HG02884 (cell line): ENCODE measurements around the gene C10orf71.

Source experiments
- ATAC-seq: cut with Tn5 transposase; IDR thresholded peaks from one replicate; pipeline ENCODE4 v1.9.1; 2021; ENCODE audit warnings: mild to moderate bottlenecking, moderate library complexity; ENCODE audit not compliant: unreplicated experiment

C10orf71 gene

DNA sequence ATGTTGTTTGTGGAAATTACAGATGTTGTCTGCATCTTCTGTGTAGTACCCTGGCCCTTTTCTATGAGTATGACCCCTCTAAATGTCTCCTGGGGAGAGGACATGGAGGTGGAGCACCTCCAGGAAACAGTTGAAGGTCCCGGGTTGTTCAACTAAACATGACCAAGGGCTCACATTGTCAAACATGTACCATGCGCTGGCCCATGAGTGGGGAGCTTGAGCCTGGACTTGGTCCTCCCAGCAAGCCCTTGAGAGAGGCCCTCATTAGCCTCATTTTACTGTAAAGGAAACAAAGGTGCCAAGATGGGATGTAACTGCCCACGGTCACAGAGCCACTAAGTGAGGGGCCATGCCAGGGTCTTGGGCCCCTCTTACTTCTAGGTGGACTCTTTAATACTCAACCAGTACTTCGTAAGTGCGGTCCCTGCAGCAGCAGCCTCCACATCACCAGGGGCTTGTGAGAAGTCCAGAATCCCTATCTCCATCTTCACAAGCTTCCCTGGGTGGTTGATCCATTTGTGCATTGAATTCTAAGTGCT lies 31.2 kb downstream of the C10orf71 start:
- ATAC-seq: no peak

DNA sequence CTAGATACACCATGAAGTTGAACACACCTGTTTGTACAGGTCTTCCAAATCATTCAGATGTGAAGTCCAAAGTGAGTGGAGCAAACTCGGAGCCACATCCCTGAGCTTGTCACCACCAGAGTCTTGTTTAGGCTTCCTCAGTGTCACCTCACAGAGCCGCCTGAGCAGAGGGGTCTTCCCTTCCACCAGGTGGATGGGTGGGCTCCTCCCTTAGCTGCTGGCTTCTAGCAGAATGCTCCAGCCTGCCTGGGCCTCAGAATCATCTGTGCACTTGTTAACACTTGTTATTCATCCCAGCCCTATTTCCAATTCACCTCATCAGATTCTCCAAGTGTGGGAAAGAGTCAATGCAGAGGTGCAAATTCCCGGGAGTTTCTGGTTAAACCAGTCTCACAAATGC lies 32.5 kb downstream of the C10orf71 start:
- ATAC-seq: no peak

DNA sequence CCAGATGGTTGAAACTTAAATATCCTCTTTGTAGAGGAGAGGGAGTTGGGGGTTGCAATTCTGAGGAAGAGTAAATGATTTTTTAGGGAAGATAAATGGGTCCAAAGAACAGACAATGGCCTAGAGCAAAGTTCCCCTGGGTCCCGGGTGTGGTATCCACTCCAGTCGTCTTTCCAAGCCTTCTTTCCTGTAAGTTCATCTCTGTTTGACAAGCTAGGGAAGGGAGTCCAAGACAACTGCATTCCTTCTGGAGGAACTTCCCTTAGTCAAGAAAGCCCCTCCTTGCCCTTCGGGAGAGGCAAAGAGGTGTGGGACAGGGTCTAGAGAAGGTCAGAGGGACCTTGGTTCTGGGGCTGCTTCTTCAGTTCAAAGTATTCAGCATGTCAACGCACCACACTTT lies 33.4 kb downstream of the C10orf71 start:
- no peak for ATAC-seq

DNA sequence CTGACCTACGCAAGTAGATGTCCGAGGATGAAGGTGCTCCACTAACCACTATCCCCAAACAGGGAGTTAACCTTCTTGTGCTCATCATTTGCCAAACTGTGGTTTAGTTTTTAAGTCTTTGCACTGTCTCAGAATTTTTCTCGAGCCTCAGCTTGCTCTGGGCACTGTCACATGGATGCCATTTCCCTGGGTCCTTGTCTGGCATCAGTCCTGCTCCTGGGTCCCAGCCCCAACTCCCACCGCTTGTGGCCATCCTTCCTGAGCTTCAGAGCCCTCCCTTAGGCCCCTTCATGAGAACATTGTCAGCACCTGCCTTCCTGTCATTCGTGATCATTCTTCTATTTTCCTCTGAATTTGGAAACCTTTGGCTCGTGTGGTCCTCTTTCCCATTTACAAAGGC lies 33.8 kb downstream of the C10orf71 start:
- ATAC-seq: no peak

DNA sequence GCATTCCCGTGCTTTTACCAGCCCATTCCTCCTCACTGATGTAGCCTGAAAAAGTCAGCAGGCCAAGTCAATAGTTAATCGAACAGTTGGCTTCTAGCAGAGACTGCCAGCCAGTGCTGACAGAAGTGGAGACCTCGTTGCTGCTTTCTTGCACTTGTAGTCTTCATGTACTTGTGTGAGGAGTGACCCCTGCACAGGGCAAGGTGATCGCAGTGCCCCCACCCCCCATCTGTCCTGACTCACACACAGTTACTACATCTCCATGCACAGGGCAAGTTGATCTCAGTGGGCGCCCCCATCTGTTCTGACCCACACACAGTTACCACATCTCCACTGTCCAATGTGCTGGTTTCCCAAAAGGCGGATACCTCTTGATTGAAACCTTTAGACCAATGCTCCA lies 34.2 kb downstream of the C10orf71 start:
- ATAC-seq: no peak

DNA sequence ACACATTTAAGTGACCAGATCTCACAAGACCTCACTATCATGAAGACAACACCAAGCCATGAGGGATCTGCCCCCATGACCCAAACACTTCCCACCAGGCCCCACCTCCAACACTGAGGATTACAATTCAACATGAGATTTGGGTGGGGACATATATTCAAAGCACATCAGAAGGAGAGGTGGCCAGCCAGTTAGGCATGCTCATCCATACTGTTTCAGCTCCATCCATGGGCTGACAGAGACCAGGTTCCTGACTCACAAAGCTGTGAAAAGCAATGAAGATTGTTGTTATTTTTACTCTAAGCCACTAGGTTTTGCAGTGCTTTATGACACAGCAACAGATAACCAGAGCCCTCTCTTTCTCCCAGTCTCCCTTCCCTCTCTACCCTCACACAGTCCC lies 36.0 kb downstream of the C10orf71 start:
- ATAC-seq: no peak

DNA sequence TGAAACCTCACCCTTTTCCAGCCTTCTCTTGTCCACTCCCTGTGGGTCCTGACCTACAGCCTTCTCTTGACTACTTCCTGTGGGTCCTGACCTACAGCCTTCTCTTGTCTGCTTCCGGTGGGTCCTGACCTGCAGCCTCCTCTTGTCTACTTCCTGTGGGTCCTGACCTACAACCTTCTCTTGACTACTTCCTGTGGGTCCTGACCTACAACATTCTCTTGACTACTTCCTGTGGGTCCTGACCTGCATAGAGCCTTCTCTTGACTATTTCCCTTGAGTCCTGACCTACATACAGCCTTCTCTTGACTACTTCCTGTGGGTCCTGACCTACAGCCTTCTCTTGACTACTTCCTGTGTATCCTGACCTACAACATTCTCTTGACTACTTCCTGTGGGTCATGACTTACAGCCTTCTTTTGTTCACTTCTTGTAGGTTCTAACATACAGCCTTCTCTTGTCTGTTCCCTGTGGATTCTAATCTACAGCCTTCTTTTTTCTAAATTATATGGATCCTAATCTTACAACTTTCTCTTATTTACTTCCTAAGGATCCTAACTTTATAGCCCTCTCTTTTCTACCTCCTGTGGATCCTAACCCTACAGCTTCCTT lies 36.5 kb downstream of the C10orf71 start:
- ATAC-seq: no peak

DNA sequence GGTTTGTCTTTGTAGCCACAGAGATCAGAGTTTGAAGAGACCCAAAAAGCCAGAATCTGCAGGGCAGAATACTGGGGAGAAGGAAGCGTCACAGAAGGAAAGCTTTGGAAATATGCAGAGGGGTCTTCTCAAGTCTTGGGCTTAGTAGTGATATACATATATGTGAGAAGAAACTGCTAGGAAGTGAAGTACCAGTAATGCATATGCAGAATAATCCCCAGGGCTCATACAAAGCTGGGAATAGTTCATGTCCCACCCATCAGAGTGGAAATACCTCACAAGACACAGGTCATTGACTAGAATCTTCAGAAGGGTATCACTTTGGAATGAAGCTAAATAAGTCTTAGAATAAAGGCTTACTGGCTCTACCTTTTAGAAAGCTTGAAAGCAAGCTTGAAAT lies 39.6 kb downstream of the C10orf71 start:
- ATAC-seq: no peak

DNA sequence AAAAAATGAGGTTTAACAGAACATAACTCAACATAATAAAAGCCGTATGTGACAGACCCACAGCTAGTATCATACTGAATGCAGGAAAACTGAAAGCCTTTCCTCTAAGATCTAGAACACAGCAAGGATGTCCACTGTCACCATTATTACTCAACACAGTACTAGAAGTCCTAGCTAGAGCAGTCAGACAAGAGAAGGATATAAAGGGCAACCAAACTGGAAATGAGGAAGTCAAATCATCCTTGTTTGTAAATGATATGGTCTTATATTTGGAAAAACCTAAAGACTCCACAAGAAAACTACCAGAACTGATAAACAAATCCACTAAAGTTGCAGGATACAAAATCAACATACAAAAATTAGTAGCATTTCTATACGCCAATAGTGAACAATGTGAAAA lies 45.9 kb downstream of the C10orf71 start:
- ATAC-seq: no peak

DNA sequence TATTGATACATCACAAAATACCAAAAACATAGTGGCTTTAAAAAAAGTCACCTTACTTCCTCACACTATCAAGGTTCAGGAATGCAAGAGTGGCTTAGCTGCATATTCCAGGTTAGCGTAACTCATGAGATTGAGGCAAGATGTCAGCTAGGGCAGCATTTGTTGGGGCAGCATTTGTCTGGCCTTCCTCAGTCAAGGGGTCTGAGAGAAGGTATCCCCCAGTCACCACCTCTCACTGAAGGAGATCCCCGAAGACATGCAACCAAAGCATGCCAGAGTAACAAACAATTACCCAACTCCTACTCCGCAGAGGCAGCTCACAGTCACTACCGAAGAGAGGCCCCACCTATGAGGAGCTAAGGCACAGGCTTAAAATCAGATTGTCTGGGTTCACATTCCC lies 48.4 kb downstream of the C10orf71 start:
- no peak for ATAC-seq

DNA sequence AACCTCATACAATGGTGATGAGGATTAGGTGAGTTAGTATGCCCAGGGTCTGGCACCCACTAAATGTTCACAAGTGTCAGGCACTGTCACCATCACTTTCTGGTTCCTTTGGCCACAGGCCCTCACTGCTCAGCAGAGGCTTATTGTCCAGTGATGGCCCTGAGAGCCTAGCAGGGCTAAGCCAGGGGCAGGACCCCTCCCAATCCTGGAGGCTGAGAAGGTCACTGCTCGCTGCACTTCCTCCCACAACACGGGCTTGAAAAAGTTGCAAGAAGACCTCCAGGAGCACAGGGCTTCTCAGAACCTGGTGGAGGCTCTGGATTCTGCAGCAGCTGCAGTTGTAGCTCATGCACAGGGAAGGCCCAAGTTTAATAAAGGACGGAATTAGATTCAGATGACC lies 48.9 kb downstream of the C10orf71 start:
- ATAC-seq: no peak

DNA sequence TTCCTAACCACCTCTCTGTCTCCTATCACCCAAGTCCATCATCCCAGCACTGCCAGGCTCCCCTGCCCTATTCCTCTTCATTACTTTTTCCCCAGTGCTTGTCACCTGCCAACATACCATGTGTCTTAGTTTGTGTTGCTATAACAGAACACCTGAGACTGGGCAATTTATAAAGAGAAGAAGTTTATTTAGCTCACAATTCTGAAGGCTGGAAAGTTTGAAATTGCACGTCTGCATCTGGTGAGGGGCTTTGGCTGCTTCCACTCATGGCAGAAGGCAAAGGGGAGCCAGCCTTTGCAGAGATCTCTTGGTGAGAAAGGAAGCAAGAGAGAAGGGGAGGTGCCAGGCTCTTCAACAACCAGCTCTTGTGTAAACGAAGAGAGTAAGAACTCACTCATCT lies 49.6 kb downstream of the C10orf71 start:
- no peak for ATAC-seq

DNA sequence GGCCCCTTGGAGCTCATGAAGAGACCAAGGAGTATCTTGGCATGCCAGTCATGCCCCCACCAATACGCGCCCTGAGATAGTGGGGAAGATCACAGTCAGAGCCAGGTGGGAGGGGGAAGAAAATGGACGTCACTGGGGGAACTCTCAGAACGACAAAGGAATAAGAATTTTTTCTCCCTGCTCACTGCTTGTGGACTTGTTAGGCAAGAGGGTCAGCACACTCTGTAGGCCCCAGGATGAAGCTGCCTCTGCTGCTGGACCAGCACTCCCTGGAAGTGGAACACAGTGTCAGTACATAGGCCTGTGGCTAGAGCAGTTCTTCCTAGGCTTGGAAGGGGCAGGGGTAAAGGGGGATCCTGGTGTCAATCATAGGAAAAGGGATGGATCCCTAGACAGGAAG lies 50.4 kb downstream of the C10orf71 start:
- ATAC-seq: no peak

DNA sequence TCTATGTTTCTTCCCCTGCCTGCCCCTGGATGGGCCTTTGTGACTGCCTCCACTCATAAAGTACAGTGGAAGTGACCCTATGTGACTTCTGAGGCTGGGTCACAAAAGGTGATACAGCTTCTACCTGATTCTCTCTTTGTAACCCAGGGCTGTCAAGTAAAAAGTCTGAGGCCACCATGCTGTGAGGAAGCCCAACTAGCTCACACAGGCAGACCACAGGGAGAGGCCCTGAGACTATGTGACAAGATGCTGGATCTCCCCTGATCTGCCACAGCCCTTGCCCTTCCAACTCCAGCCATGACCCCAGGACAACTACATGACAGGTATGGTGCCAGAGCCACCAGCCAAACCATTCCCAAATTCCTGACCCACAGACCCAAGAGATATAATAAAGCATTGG lies 51.2 kb downstream of the C10orf71 start:
- no peak for ATAC-seq

DNA sequence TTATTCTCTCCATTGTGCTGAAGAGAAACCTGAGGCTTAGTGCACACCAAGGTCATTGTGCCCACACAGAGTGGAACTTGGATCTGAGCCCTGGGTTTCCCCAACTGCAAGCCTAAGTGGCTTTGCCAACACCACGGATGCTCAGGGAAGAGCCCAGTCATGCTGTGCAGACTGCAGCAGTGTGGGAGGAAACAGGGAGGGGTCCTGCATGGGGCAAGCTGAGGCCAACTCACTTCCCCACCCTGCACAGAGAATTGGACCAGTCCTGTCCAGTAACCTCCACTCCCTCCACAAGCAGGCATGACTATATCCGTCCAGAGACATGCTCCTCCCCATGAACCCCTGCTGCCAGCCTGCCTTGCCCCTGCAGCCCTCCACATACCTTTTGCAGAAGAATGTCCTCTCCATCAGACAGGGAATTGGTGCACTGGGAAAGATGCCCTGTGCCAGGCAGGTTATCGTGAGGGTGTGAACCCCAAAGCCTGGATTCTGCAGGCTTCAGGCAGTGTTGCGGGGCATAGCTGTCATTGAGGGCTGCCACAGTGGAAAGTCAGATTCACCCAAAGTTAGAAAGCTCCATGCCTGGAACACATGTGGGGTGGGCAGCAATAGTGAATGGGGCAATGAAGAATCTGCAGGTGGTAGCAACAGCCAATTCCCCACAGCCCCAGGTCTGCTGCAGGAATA lies 52.0 kb downstream of the C10orf71 start:
- ATAC-seq: no peak

DNA sequence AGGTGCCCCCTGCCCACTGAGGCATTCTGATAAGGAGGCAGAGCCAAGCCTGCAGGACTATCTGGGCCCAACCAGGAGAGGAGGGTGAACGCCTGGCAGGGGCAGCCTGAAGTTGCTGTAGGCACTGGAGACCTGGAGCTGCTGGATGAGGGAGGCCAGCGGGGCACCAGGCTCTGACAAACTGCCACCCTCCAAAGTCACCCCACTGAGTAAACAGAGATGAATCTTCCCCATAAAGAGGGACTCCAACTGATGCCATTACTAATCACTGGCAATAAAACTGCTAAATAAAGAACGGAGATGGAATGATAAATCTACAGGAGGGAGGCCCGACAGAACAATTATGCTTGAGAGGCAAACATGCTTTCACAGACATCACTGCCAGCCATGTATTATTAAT lies 52.7 kb downstream of the C10orf71 start:
- no peak for ATAC-seq

DNA sequence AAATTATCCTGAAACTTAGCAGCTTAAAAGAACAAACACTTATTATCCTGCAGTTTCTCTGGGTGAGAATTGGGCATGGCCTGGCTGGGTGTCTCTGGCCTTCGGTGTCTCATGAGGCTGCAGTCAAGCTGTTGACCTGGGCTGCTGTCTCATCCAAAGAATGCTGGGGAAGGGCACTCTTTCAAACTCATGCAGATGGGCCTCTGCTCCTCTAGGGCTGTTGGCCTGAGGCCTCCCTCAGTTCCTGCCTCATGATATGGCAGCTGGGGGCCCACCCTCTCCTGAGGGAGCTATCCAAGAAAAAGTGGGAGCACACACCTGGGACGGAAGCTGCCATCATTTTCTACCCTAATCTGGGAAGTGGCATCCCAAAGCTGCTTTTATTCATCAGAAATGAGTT lies 53.4 kb downstream of the C10orf71 start:
- ATAC-seq: no peak

DNA sequence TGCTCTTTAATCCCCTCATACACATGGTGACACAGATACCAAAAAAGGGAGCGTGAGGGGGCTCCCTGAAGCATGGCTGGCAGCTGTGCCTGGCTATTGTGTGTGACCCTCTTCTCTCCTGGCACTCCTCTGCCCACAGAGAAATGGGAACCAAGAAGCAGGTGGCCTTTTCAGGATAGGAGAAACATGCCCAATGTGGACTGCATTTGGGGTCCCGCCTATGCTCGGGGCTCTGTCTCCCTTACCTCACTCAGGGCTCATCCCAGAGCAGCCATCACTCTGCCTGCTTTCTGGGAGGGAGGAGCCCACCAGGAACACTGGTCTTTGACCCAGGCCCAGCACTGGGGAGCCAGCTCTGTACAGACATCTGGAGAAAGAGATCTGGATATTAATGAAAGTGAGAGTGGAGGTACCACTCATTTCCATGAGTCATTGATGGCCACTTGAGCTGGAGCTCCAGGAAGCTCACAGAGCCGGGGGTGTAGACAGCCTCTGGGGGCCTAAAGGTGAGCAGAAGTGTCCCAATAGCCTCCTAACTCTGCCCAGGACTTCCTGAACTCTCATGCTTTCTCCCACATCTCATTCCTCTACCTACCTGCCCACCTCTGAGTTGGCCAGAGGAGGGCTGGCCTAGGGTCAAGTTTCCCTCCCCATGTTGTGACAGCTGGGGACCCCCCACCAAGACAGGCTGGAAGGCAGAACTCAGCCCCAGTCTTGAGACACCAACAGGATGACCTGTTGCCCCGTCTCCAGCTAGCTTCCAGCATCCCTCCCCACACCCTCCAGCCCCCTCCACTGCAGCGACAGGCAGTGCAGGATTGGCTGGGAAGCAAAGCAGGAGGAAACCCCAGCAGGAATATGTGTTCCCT lies 54.3 kb downstream of the C10orf71 start:
- no peak for ATAC-seq

DNA sequence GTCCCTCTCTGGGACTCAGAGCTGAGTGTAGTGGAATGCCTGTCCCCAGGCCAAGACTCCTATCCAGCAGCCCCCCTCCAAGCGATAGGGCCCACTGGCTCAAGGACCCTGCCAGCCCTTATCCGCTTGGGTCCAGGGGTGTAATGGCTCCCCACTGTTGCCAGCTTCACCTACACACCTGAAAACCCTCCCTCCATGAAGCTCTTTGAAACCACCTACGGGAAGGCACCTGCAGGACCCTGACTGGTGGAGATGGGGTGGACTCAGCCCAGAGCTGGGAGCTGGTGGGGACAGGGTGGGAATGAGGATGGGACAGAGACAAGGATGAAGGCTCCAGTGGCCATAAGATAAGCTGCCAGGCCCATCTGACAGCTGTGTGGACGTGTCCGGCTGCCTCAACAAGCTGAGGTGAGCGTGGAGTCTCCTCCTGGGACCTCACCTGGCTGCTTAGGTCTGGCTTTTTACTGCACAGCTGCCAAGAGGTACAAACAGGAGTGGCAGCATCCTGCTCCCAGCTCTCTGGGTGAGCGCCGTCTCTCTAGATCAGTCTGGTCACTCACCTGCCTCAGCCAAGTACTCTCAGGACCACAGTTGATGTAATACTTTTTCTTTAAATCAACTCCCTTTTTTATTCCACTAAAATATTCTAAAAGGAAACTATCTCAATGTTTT lies 55.1 kb downstream of the C10orf71 start:
- ATAC-seq: no peak

DNA sequence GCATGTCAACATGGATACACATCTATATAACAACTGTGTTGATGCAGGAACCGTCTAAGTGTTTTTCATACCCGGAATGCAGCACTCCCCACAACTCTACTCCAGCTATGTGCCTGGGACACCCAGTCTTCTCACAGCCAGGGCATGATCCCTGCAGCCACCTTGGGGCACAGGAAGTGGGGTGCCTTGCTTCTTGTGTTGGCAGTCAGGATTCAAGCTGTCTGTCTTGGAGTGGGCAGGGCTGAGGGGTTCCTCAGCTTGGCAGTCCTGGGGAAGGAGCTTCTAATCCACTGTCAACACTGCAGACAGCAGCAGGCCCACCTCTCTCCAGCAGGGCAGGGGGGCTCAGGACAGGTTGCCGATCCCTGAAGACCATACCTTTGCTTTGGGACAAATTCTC lies 55.6 kb downstream of the C10orf71 start:
- no peak for ATAC-seq

DNA sequence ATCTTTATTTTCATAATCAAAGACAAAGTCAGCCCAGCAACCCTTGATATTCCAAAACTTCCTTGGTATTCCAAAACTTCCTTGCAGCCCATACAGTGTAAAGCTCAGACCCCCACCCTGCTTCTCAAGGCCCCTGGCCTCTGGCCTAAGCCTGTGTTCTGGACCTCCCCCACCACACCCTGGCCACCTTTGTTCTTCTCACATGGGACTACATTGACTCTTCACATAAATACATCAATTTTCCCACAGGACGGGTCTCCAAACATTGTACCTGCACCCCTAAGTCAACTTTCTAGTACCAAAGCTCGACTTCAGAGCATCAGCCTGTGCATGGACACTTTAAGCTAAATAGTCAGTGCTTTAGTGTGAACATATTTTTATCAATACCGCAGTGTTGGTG lies 56.3 kb downstream of the C10orf71 start:
- no peak for ATAC-seq
